HG02588 (cell line): ENCODE measurements around the gene REV1.

Experiments used
- ATAC-seq: cut with Tn5 transposase; IDR thresholded peaks from one replicate; pipeline ENCODE4 v1.9.1; 2021; ENCODE audit warnings: mild to moderate bottlenecking, moderate library complexity; ENCODE audit not compliant: unreplicated experiment

The REV1 gene

DNA sequence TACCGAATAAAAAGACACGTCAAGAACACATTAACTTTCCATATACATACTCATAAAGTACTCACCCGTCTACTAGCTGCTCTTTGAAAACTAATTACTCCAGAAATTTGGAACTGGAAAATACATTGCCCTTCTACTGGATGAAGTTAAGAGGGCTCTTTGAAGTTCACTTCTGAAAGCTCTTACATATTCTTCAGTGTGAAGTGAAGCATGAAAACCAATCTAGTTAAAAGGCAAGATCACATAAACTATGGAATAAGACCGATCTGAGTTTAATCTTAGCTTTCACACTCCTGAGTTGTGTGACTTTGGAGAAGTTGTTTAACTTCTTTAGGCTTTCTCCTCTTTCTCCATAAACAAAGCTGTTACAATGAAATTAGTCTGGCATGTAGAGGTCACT lies 38.5 kb downstream of the REV1 start:
- no peak for ATAC-seq

DNA sequence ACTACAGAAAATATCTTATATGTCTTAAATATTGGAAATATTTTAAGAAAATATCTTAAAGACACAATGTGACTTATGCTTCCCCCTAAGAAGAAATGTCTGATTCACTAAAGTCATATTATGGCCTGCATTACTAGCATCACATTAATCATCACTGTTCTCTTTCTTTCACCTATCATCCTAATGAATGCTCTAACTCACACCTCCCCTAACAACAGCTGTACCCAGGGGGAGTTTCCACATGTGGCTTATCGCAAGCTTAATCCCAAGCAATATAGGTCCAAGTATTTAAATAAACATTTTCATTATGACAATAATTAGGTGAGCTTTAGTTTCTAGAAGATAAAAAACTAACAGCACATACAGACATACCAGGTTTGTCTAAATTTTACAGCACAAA lies 39.6 kb downstream of the REV1 start:
- no peak for ATAC-seq

DNA sequence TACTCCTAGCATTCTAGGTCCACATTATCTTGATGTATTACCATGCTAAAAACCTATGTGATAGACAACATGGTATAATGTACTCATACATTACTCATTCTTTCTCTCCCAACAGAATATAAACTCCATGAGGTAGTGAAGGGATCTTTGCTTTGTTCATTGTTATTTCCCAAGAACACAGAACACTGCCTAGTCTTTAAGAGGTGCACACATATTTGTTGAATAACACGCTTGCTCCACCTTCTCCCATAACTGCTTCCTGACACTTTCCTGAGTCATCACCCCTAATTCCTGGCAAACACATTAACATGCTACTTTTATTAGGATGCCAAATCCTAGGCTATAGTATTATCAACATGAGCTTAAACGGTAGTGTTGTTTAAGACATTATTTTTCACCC lies 41.3 kb downstream of the REV1 start:
- ATAC-seq = no peak

DNA sequence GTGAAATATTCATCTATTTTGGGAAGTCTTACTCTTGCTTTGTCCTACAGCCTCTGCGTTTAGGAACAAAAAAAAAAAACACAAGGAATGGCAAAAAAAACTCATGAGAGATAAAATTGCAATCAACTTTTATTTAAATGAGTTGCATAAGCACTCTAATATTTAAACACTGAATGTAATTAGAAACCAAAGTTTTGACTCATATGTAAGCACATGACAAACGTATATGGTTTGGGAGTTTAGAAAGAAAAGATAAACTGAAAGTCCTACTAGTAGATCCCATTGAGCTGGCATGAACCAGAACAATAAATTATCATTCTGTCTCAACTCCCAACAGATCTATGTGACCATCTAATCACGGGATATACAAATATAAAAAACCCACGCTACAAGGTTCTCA lies 44.8 kb downstream of the REV1 start:
- no peak for ATAC-seq

DNA sequence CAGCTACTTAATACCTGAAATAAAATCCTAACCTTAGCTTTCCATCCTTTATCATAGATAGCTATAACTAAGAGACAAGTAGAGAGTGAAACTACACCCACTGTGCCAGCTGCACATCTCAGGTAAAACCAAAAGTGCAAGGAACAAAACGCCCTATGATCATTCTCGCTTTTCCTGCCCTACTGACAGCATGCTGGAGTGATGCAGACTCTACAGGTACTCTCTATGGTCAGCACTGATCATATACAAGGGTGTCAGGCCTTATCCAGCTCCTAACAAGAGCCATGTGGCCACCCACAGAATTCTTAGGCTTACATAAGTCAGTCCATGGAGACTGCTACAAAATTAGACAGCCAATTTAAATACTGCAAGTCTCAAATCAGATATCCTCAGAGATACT lies 45.6 kb downstream of the REV1 start:
- ATAC-seq = no peak

GRCh38 chr2:99442837-99443236 lies 47.0 kb downstream of the REV1 start:
- ATAC-seq = no peak

- no peak for ATAC-seq
Observed at GRCh38 chr2:99439971-99440505, 49.8 kb downstream of the REV1 start.

DNA sequence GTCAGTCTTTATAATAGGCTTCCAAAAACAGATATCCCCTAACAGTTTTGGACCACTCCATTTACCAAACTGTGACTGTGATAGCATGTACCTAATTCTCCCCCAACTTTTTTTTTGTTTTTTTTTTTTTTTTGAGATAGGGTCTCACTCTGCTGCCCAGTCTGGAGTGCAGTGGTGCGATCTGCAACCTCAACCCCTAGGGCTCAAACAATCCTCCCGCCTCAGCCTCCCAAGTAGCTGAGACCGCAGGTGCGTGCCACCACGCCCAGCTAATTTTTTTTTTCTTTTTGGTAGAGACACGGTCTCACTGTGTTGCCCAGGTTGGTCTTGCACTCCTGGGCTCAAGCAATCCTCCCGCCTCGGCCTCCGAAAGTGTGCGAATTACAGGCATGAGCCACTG lies 52.9 kb downstream of the REV1 start:
- no peak for ATAC-seq

DNA sequence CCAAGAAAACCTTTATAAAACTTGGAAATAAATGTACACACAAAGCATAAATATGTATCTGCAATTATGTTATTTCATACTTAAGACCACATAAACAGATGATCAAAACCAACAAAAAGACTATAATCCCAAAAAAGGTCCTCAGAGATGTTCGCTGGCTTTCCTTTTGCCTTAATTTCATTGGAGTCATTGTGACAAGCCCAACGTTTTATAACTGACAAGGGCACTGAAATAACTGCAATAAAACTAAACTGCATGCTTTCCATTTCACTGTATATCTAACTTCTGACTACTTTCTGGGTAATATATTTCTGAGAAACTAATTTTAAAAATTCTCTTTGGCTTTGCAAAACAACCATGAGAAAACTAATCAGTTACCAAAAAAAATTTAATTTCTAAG lies 56.5 kb downstream of the REV1 start:
- no peak for ATAC-seq

DNA sequence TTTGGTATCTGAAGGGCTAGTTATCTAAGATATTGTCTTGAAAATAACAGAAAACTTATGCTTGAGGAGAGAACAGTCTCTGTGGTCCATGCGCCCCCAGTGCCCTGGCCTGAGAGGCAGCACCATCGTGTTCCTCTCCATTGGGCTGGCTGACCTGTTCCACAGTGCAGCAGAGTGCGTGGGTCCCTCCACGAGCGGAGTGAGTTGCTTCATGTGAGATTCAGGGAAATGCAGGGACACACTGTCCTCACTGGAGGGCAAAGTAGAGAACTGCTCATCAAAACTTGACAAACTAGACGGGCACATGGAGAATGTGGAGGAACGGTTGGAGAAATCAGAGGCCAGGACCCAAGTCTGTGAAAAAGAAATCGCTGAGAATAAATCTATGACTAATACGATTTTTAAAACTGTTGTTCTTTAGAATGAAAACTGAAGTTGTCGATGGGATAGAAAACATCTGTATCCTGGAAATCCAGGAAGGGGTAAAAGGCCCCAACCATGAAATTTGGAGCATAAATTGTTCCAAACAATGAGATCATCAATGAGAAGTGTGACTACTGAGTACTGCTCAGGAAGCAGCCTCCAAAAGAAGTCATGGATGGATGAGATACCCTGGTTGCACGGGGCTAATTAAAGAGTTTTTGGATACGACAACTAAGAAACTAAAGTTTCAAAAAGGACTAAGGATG lies 58.1 kb downstream of the REV1 start:
- ATAC-seq = no peak

GRCh38 chr2:99430614-99431291 lies 59.1 kb downstream of the REV1 start:
- ATAC-seq = no peak

- ATAC-seq = no peak
Observed at GRCh38 chr2:99425022-99425421, 64.8 kb downstream of the REV1 start.

DNA sequence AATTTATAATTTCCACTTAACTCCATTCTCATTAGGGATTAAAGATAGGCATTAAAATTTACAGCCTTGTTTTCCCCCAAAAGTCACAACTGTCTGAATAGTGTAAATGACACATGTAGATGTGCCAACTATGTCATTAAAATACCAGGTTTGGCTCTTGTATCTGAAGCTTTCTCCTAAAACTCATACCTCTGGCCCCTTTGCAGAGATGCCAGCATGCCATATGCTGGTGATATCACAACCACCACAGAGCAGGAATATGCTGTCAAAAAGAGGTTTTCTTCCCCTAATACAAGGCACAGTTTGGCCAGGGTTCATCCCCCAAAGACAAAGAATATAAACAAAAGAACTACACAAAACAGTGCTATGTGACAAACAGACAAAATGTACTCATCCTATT lies 65.4 kb downstream of the REV1 start:
- ATAC-seq = no peak

GRCh38 chr2:99422599-99422998 lies 67.2 kb downstream of the REV1 start:
- peak; percentile 69 for ATAC-seq

DNA sequence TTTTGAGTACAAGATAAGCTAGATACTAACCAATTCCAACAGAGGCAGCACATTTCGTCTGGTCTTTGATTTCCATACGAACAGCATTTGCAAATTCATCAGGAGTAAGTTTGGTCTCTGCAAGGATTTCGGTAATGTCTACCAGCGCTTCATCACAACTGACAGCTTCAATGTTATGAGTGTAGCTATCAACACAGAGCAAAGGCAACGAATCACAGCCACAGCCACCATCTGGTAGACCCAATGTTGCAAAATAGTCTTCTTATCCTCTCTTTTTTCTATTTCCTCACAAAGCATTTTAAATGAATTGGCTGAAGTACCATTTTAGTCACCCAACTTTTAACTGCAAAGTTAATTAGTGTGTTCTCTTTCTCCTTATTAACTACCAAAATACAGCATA lies 68.3 kb downstream of the REV1 start:
- no peak for ATAC-seq

GRCh38 chr2:99420751-99421299 lies 69.0 kb downstream of the REV1 start:
- ATAC-seq = no peak

GRCh38 chr2:99420031-99420430 lies 69.8 kb downstream of the REV1 start:
- ATAC-seq = no peak

- no peak for ATAC-seq
Observed at GRCh38 chr2:99417396-99417795, 72.4 kb downstream of the REV1 start.

DNA sequence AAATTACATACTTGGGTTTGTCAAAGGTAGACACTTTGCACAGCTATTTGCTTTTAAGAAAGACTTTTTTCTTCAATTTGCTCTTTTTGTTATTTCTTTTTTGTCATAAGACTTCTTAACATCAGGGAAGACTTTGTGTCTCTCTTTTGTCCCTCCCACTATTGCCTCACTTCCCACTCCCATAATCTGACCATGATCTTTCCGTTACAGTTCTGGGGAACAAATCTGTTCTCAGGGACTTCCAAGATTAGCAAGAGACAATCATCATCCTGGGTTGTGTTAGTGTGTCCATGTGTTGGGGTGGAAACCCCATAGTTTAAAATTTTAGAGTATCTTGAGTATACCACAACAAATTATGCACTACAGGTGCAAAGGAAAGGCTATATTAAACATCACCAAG lies 75.3 kb downstream of the REV1 start:
- ATAC-seq = no peak

GRCh38 chr2:99410276-99410675 lies 79.5 kb downstream of the REV1 start:
- ATAC-seq = no peak

DNA sequence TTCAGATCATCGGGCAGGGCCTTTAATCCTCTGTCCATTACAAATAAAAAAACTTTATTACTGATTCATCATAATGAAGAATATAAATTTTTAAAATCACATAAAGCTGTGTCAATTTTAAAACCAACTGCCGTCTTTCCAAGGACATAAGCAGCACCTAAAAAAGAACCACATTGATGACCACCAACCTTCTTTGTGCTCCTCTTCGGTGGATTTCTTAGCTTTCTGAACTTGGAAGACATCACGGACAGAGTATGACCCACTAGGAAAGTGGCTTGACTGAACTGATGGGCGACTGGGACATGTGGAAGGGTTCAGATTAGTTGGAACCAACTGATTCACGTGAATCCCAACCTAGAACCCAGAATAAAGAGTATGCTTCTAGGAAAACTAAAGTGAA lies 83.7 kb downstream of the REV1 start:
- no peak for ATAC-seq
